Right cardiac atrium (tissue), 5 donors: ENCODE data around the gene OXLD1. TPM values are rescaled to one million over a fixed set of nuclear protein-coding genes. Genes with fewer than 3 reads are reported as not detected.

Experiments
- ATAC-seq, 2 donors: fragments of 200-7000 bp; cut with Tn5 transposase; one replicate each; pipeline versions ENCODE4 v1.8.0 to v1.9.1; 2020; ENCODE audit warnings: moderate library complexity in 2 of 2, mild to moderate bottlenecking in 1 of 2
- DNase-seq, 3 donors: peaks; one replicate each; pipeline ENCODE4 v3.0.0-alpha.2; 2020
- H3K27ac ChIP-seq: one replicate; pipeline ENCODE4 v1.5.1; 2013; ENCODE audit warnings: mild to moderate bottlenecking, low read length, control low read depth, moderate library complexity
- H3K27me3 ChIP-seq: one replicate; pipeline ENCODE4 v1.6.1; 2013; ENCODE audit not compliant: control insufficient read depth, insufficient read depth
- H3K4me1 ChIP-seq: one replicate; pipeline ENCODE4 v1.6.1; 2013; ENCODE audit warnings: low read length; ENCODE audit not compliant: control insufficient read depth, insufficient read depth
- H3K4me3 ChIP-seq: one replicate; pipeline ENCODE4 v1.5.1; 2013; ENCODE audit warnings: low read length, control low read depth
- H3K9me3 ChIP-seq: one replicate; pipeline ENCODE4 v1.6.1; 2013; ENCODE audit warnings: low read length; ENCODE audit not compliant: control insufficient read depth
- WGBS: extraction: QIAGEN DNeasy Blood & Tissue Kit; methylation state at CpG from one replicate; pipeline ENCODE4 v1.1.7; 2013; 5-methylcytosine and 5-hydroxymethylcytosine counted together
- intact Hi-C, 4 donors: fragments of 100-400 bp; cut with DNase I; formaldehyde crosslinking; loops; one replicate each; pipeline versions ENCODE4 v1.11.0 to v1.14.0; 2022 to 2023
- polyA plus RNA-seq: library from polyadenylated mRNA; stranded (reverse); fragments of 200-250 nt; gene quantifications from one replicate; pipeline ENCODE4 v1.2.3, GENCODE V29; 2013
- total RNA-seq, 4 donors: library from RNA; stranded (reverse); fragmentation: NEBNext Ultra II Directional; extraction: Animal tissue kit (Norgen Biotek cat#: 25700); gene quantifications; one replicate each; pipeline ENCODE4 v1.2.1, GENCODE V29; 2021
- donor health status: healthy with polysubstance abuse.
- donor health status: DM: no; HTN: yes; CAD: no.
- donor health status: DM: no; HTN: no; CAD: no.
- donor health status: DM: no; HTN: yes; CAD: no; lungs with severe emphysema.
- donor health status: DM: yes; HTN: yes; CAD: no.

Gene OXLD1
- total and polyA plus RNA-seq, 5 donors, result 20.7 to 41.0 (median 24.8) TPM

- WGBS, result 79% methylated on average over 17 of the region's 17 CpGs
- Histone ChIP-seq H3K4me1 (peaks cover 11% of the 10 kb centered on the region), H3K4me3 (no peak overlapping the region), H3K27me3 (no peaks in the 10 kb centered on the region), H3K27ac (no peak overlapping the region), H3K9me3 (no peaks in the 10 kb centered on the region)
- DNase-seq (peak in 1 of 3 donors; percentile 47), ATAC-seq (no peak)
- intact Hi-C loops, result no loop called here
These were observed 42.4 kb upstream of the OXLD1 start for GRCh38 chr17:81708739-81709185.

GRCh38 chr17:81707725-81708646 is 41.6 kb upstream of the OXLD1 start:
- ATAC-seq, result no peak
- peak in 2 of 3 donors; percentile 44 for DNase-seq
- WGBS, result 84% methylated on average over 25 of the region's 25 CpGs
- Histone ChIP-seq H3K9me3 (no peaks in the 10 kb centered on the region), H3K4me3 (no peak overlapping the region), H3K27ac (no peak overlapping the region), H3K27me3 (no peaks in the 10 kb centered on the region), H3K4me1 (peaks cover 11% of the 10 kb centered on the region)
- intact Hi-C loops, result no loop called here

GRCh38 chr17:81706757-81707624 is 40.6 kb upstream of the OXLD1 start:
- intact Hi-C loops, result no loop called here
- H3K27ac ChIP-seq, result no peak overlapping the region
- WGBS, result 92% methylated on average over 54 of the region's 54 CpGs
- H3K9me3 ChIP-seq, result no peaks in the 10 kb centered on the region
- H3K4me3 ChIP-seq, result no peak overlapping the region
- no peak for ATAC-seq
- peak in 2 of 3 donors; percentile 47 to 62 for DNase-seq
- H3K27me3 ChIP-seq, result no peaks in the 10 kb centered on the region
- peaks cover 13% of the 10 kb centered on the region for H3K4me1 ChIP-seq

GRCh38 chr17:81706232-81706611 is 39.8 kb upstream of the OXLD1 start:
- H3K4me3 ChIP-seq, result no peak overlapping the region
- no peak for ATAC-seq
- H3K9me3 ChIP-seq, result no peaks in the 10 kb centered on the region
- intact Hi-C loops, result no loop called here
- DNase-seq, result no peak
- peaks cover 12% of the 10 kb centered on the region for H3K4me1 ChIP-seq
- no peaks in the 10 kb centered on the region for H3K27me3 ChIP-seq
- H3K27ac ChIP-seq, result no peak overlapping the region
- WGBS, result 94% methylated on average over 17 of the region's 17 CpGs

GRCh38 chr17:81705518-81706231 is 39.3 kb upstream of the OXLD1 start:
- ATAC-seq, result no peak
- no peaks in the 10 kb centered on the region for H3K27me3 ChIP-seq
- H3K27ac ChIP-seq, result no peak overlapping the region
- no peaks in the 10 kb centered on the region for H3K9me3 ChIP-seq
- DNase-seq, result peak in 2 of 3 donors; percentile 43 to 49
- 91% methylated on average over 30 of the region's 30 CpGs for WGBS
- peaks cover 6% of the 10 kb centered on the region for H3K4me1 ChIP-seq
- intact Hi-C loops, result no loop called here
- no peak overlapping the region for H3K4me3 ChIP-seq

- H3K9me3 ChIP-seq, result no peaks in the 10 kb centered on the region
- peak overlapping the region; percentile 73 for H3K27ac ChIP-seq
- DNase-seq, result peak in 1 of 3 donors; percentile 32
- H3K4me3 ChIP-seq, result peak overlapping the region; percentile 96
- WGBS, result 28% methylated on average over 27 of the region's 27 CpGs
- no peaks in the 10 kb centered on the region for H3K27me3 ChIP-seq
- intact Hi-C loops, result no loop called here
- H3K4me1 ChIP-seq, result peaks cover 6% of the 10 kb centered on the region
- ATAC-seq, result no peak
These were observed 37.6 kb upstream of the OXLD1 start for GRCh38 chr17:81703747-81704654.

GRCh38 chr17:81702934-81703746 is 36.7 kb upstream of the OXLD1 start, which contains the start of gene MRPL12:
MRPL12 (plus strand) TSS chr17:81703367; CDS start chr17:81703502, 135 bp downstream.
- H3K4me3 ChIP-seq, result peak within 1 kb of the TSS; percentile 96
- no peaks in the 10 kb centered on the region for H3K27me3 ChIP-seq
- peak within 1 kb of the TSS; percentile 91 for H3K27ac ChIP-seq
- intact Hi-C loops, result no loop called here
- peak; percentile 92 to 94 for ATAC-seq
- peak; percentile 95 to 97 (median 97) for DNase-seq
- WGBS, result under 1% methylated on average over 102 of the region's 102 CpGs
- peaks cover 6% of the 10 kb centered on the region for H3K4me1 ChIP-seq
- no peaks in the 10 kb centered on the region for H3K9me3 ChIP-seq

- Histone ChIP-seq H3K4me3 (no peak overlapping the region), H3K4me1 (peaks cover 7% of the 10 kb centered on the region), H3K9me3 (no peaks in the 10 kb centered on the region), H3K27ac (peak overlapping the region; percentile 12), H3K27me3 (no peaks in the 10 kb centered on the region)
- intact Hi-C loops, result no loop called here
- peak in 2 of 3 donors; percentile 45 to 60 for DNase-seq
- WGBS, result 72% methylated on average over 23 of the region's 23 CpGs
- ATAC-seq, result no peak
These were observed 35.1 kb upstream of the OXLD1 start for GRCh38 chr17:81701288-81702071.
